Activated B cell treated with CpG ODN at 0.5 μM for 24 hours (primary cell): ENCODE data around the gene EXT2. TPM values are rescaled to one million over a fixed set of nuclear protein-coding genes. Genes with fewer than 3 reads are reported as not detected.

Experiments used
- ATAC-seq: fragments of 200-7000 bp; cut with Tn5 transposase; one replicate; pipeline ENCODE4 v1.10.0; 2021; ENCODE audit warnings: low read depth, mild to moderate bottlenecking, moderate library complexity
- CTCF ChIA-PET: fragments of 350-600 bp; sonication (Branson Sonifier 250); formaldehyde crosslinking; loops from one replicate; lab custom pipeline; 2021; ENCODE audit warnings: antibody characterized with exemption; lab: Charles Lee
- POLR2A ChIA-PET: fragments of 350-600 bp; sonication (Branson Sonifier 250); formaldehyde crosslinking; loops from one replicate; lab custom pipeline; 2021; ENCODE audit warnings: antibody characterized with exemption; lab: Charles Lee
- DNase-seq: peaks from one replicate; pipeline ENCODE4 v3.0.0; 2022
- H3K27ac Mint-ChIP-seq: one replicate; pipeline ENCODE4 v1.8.0; 2020; ENCODE audit warnings: mixed read lengths
- H3K27me3 Mint-ChIP-seq: one replicate; pipeline ENCODE4 v1.8.0; 2021; ENCODE audit warnings: mixed read lengths
- H3K36me3 Mint-ChIP-seq: one replicate; pipeline ENCODE4 v1.8.0; 2021; ENCODE audit warnings: low read depth, mixed read lengths
- H3K4me1 Mint-ChIP-seq: one replicate; pipeline ENCODE4 v1.8.0; 2021; ENCODE audit warnings: mixed read lengths
- H3K4me3 Mint-ChIP-seq: one replicate; pipeline ENCODE4 v1.8.0; 2020; ENCODE audit warnings: mild to moderate bottlenecking, mixed read lengths
- H3K9me3 Mint-ChIP-seq: one replicate; pipeline ENCODE4 v1.8.0; 2020; ENCODE audit warnings: mixed read lengths
- CTCF ChIP-seq: fragments of 200-600 bp; IDR thresholded peaks from one replicate; pipeline ENCODE4 v1.8.0; 2022; ENCODE audit warnings: antibody characterized with exemption, mild to moderate bottlenecking
- intact Hi-C: fragments of 100-400 bp; cut with micrococcal nuclease; formaldehyde crosslinking; loops from one replicate; pipeline ENCODE4 v1.15.1; 2024
- total RNA-seq: library from RNA; stranded (reverse); gene quantifications from 2 replicates; pipeline ENCODE4 v1.2.3, GENCODE V29; 2022

EXT2 gene
- total RNA-seq, 1 donor from 2014 or later, result 22.1 TPM

- Mint-ChIP-seq H3K27ac (no peak overlapping the region), H3K27me3 (no peaks in the 10 kb centered on the region), H3K9me3 (no peaks in the 10 kb centered on the region), H3K4me3 (no peak overlapping the region), H3K36me3 (peaks cover 11% of the 10 kb centered on the region), H3K4me1 (no peaks in the 10 kb centered on the region)
- ChIA-PET POLR2A (no interaction called here), CTCF (no interaction called here)
- intact Hi-C loops, result no loop called here
- DNase-seq, result no peak
- no peak for TF ChIP-seq CTCF
- ATAC-seq, result no peak
Measured at GRCh38 chr11:44226490-44226889, 131.0 kb downstream of the EXT2 start.

GRCh38 chr11:44226945-44227344 lies 131.5 kb downstream of the EXT2 start:
- H3K36me3 Mint-ChIP-seq, result peaks cover 10% of the 10 kb centered on the region
- no peak for TF ChIP-seq CTCF
- H3K9me3 Mint-ChIP-seq, result no peaks in the 10 kb centered on the region
- no peak overlapping the region for H3K27ac Mint-ChIP-seq
- no peak for DNase-seq
- ChIA-PET POLR2A (no interaction called here), CTCF (no interaction called here)
- no peaks in the 10 kb centered on the region for H3K27me3 Mint-ChIP-seq
- intact Hi-C loops, result no loop called here
- no peaks in the 10 kb centered on the region for H3K4me1 Mint-ChIP-seq
- no peak for ATAC-seq
- no peak overlapping the region for H3K4me3 Mint-ChIP-seq

GRCh38 chr11:44228379-44228778 lies 132.9 kb downstream of the EXT2 start:
- ChIA-PET CTCF (no interaction called here), POLR2A (no interaction called here)
- intact Hi-C loops, result no loop called here
- no peak for ATAC-seq
- no peaks in the 10 kb centered on the region for H3K9me3 Mint-ChIP-seq
- H3K4me3 Mint-ChIP-seq, result no peak overlapping the region
- no peaks in the 10 kb centered on the region for H3K4me1 Mint-ChIP-seq
- no peak for DNase-seq
- no peaks in the 10 kb centered on the region for H3K27me3 Mint-ChIP-seq
- H3K27ac Mint-ChIP-seq, result no peak overlapping the region
- H3K36me3 Mint-ChIP-seq, result peaks cover 10% of the 10 kb centered on the region
- no peak for TF ChIP-seq CTCF

GRCh38 chr11:44229098-44229497 lies 133.6 kb downstream of the EXT2 start:
- Mint-ChIP-seq H3K27ac (no peak overlapping the region), H3K27me3 (no peaks in the 10 kb centered on the region), H3K4me3 (no peak overlapping the region), H3K9me3 (no peaks in the 10 kb centered on the region), H3K36me3 (peaks cover 14% of the 10 kb centered on the region), H3K4me1 (no peaks in the 10 kb centered on the region)
- ChIA-PET POLR2A (no interaction called here), CTCF (no interaction called here)
- intact Hi-C loops, result no loop called here
- DNase-seq (no peak), ATAC-seq (no peak)
- TF ChIP-seq CTCF, result no peak

GRCh38 chr11:44229624-44230023 lies 134.1 kb downstream of the EXT2 start:
- TF ChIP-seq CTCF, result no peak
- H3K27me3 Mint-ChIP-seq, result no peaks in the 10 kb centered on the region
- H3K4me1 Mint-ChIP-seq, result no peaks in the 10 kb centered on the region
- no peaks in the 10 kb centered on the region for H3K9me3 Mint-ChIP-seq
- peaks cover 14% of the 10 kb centered on the region for H3K36me3 Mint-ChIP-seq
- intact Hi-C loops, result no loop called here
- ChIA-PET POLR2A (no interaction called here), CTCF (no interaction called here)
- no peak for ATAC-seq
- no peak overlapping the region for H3K4me3 Mint-ChIP-seq
- no peak overlapping the region for H3K27ac Mint-ChIP-seq
- no peak for DNase-seq
